HG03558 (cell line): ENCODE measurements around the gene PLXNA4.
"Not testable (repeated sequence)": the region's sequence is repeated elsewhere in the genome, so short reads cannot be mapped to it uniquely, and the experiment has no call there.

Experiments used
- ATAC-seq: cut with Tn5 transposase; IDR thresholded peaks from one replicate; pipeline ENCODE4 v1.9.1; 2021; ENCODE audit warnings: moderate number of reproducible peaks; ENCODE audit not compliant: unreplicated experiment; ENCODE audit errors: extremely low read depth

The PLXNA4 gene

DNA sequence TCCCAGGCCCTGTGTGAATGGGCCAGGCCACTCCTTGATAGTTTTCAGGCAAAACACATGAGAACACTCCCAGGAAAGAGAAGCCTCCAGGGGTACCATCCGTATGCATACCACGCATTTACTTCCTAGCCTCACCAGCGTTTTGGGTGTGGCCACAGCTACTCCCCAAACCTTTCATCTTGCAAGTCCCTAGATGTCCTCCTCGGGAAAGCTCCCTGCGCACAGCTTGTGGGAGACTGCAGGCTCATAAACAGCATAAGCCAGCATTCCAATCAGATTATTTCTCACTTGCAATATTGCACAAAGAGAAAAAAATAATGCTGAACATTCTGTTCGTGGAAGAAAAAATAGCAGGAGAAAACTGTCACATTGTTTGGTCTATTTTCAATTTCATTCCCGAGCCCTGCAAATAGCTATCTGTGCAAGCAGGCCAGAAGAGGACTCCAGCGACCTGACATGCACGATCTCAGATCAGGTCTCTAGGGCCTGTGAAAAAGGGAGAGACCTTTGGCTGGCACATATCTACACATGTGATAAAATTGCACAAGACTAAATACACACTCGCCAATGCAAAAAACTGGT lies 175.6 kb downstream of the PLXNA4 start:
- no peak for ATAC-seq

DNA sequence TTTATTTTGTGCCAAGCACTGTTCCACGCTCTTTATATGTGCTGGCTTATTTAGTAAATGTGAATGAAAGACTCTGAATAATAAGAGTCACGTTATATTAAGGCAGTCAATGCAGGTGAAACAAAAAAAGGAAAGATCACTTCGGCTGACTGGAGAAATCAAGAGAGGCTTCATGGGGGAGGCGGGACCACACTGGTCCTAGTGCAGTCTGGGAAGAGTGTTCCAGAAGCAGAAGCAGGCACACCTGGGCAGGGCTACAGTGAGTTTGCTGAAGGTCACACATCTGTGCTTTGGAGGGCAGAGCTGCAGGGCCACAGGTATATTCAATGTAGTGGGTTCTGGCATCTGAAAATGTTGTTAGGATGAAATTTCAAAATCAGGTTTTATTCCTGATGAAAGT lies 176.9 kb downstream of the PLXNA4 start:
- ATAC-seq: no peak

- ATAC-seq: no peak
These were observed 177.9 kb downstream of the PLXNA4 start for GRCh38 chr7:132398253-132398925.

GRCh38 chr7:132397070-132397469 lies 179.2 kb downstream of the PLXNA4 start:
- ATAC-seq: no peak

- no peak for ATAC-seq
These were observed 180.9 kb downstream of the PLXNA4 start for GRCh38 chr7:132395361-132395760.

GRCh38 chr7:132394283-132395198 lies 181.7 kb downstream of the PLXNA4 start:
- ATAC-seq: no peak

- no peak for ATAC-seq
These were observed 182.4 kb downstream of the PLXNA4 start for GRCh38 chr7:132393789-132394261.

DNA sequence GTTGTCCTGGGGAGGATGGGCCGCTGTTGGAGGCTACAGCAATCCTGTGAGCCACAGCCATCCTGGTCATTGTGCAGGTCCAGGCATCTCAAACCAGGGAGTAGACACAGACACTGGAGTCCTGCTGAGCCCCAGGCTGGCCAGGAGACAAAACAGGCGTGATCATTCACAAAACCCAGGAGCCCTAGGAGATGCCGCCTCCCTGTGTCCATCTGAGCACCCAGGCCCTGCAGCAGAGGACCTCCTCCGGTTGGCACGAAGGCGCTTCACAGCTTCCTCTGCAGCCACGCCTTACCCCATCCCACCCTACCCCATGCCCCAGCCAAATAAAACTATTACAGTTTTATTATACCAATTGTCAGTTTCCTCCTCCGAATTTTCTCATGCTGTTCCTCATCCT lies 183.6 kb downstream of the PLXNA4 start:
- ATAC-seq: no peak

DNA sequence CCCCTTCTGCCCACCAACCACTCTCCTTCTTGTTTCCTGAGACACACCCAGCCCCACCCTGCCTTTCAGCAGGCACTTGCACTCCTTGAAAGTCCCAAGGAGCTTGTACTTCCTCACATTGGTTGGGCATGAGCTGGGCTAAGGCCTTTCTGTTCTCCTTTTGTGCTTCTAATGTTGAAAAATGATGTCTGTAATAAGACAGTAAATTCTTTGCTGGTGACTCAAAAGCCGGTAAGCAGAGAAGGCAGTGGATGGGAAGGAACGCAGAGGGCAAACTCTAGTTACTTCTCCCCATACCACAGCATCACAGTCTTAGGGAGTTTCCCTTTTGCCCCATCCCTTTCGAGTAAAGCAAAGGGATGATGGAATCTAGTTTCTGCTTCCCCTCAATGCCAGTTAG lies 185.6 kb downstream of the PLXNA4 start:
- no peak for ATAC-seq

GRCh38 chr7:132390049-132390448 lies 186.2 kb downstream of the PLXNA4 start:
- not testable (repeated sequence) for ATAC-seq

GRCh38 chr7:132388688-132389087 lies 187.6 kb downstream of the PLXNA4 start:
- ATAC-seq: no peak

- ATAC-seq: no peak
These were observed 188.7 kb downstream of the PLXNA4 start for GRCh38 chr7:132387596-132387995.

DNA sequence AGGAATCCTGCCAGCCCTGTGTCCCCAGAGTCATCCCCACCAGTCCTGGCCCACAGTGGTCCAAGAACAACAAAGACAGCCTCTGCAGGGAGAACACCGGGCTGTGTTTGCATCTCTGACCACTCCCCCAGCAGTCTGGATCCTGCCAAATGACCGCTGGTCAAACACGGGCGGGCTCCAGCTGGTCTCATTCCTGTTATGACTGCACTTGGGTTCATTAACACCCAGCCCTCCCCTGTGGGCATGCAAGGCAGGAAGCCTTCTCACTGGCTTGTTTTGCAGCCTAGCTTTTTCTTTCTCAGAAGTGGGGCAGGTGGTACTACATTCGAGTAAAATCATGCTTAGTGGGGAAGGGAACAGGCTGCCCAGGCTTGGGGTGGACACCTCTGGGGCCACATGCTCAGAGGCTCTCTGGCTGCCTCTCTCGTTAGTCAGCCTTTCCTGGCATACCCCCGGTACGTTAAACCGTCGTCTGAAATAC lies 190.0 kb downstream of the PLXNA4 start:
- ATAC-seq: no peak

GRCh38 chr7:132383962-132384361 lies 192.3 kb downstream of the PLXNA4 start:
- no peak for ATAC-seq

GRCh38 chr7:132381742-132382472 lies 194.4 kb downstream of the PLXNA4 start:
- no peak for ATAC-seq

- ATAC-seq: no peak
These were observed 196.2 kb downstream of the PLXNA4 start for GRCh38 chr7:132380059-132380458.

GRCh38 chr7:132379292-132379691 lies 197.0 kb downstream of the PLXNA4 start:
- no peak for ATAC-seq

DNA sequence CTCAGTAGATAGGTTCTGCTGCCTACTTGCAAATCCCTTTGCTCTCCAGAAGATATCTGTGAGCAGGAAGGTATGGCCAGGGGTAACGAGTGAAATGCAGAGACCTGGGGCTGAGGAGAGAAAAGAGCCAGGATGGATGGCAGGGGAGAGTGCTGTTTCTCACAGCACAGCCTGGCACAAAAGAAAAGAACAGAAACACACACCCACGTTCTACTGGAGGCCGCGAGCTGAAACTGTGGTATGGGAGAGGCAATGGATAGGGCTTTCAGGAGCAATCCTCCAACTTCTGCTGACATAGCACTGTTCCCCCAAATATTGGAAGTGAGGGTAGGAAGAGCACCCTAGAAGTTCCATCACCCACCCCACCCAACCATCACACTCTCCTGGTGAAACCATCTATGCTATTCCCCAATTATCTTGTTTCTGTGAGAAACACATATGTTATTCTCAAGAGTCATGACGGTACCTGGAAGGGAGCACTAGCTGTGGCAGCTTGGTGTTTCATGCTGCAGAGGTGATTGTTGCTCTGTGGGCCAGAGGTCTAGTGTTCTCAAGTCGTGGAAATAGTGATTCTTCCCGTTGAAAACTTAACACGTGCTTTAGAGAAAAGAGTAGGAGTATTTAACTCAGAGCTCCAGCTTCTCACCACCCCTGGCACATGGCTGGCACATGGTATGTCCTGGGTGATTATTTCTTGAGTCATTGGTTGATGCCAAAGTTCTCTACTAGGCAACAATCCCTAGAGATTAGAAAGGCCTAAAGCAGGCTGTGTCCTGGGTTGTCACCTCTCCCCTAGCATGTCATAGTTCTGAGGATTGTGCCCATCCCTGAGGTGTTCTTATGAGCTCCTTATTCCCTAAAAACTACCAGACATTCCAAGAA lies 198.3 kb downstream of the PLXNA4 start:
- no peak for ATAC-seq

DNA sequence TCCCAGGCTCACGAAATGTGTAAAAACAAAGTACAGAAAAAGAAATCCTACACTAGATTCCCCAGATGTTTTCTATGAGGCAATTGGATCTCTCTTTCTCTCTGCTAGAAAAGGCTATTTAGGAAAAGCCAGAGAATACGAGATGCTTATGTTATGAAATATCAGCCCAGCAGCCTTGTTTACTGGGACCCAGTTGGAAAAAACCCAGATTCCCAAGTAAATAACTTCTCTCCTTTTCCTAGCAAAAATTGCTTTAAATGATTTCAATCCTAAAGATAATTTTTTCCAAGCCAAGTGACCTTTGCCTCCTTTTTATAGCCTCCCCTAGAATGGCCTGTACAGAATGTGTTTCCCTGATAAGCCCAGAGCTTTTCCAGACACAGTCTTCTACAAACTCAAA lies 199.3 kb downstream of the PLXNA4 start:
- ATAC-seq: no peak
